Kidney (tissue), 14 donors: ENCODE results near the gene ALPK1. TPM values are rescaled to one million over a fixed set of nuclear protein-coding genes. Genes with fewer than 3 reads are reported as not detected.

Experiments used
- DNase-seq, 5 donors: peaks; one replicate each; pipeline ENCODE4 v3.0.0-alpha.2; 2013 to 2020
- FAIRE-seq: peaks from 2 replicates; lab custom pipeline; 2012; peaks lifted over from hg19 to GRCh38; lab: Jason Lieb, UNC
- H3K27ac ChIP-seq, 2 donors: one replicate each; pipeline ENCODE4 v1.7.0; 2013; ENCODE audit warnings: low read depth in 2 of 2, low read length in 2 of 2, inconsistent platforms in 1 of 2
- H3K27me3 ChIP-seq: one replicate; pipeline ENCODE4 v1.7.1; 2013; ENCODE audit warnings: low read length, inconsistent platforms; ENCODE audit not compliant: control insufficient read depth, insufficient read depth
- H3K36me3 ChIP-seq, 3 donors: one replicate each; pipeline versions ENCODE4 v1.7.0 to v1.7.1; 2013; ENCODE audit warnings: low read length in 3 of 3, control low read depth in 1 of 3, inconsistent platforms in 1 of 3; ENCODE audit not compliant: insufficient read depth in 3 of 3, control insufficient read depth in 2 of 3
- H3K4me1 ChIP-seq, 3 donors: one replicate each; pipeline versions ENCODE4 v1.7.0 to v1.7.1; 2013; ENCODE audit warnings: low read length in 3 of 3, inconsistent platforms in 1 of 3, low read depth in 1 of 3; ENCODE audit not compliant: control insufficient read depth in 2 of 3, insufficient read depth in 2 of 3
- H3K4me3 ChIP-seq, 3 donors: one replicate each; pipeline versions ENCODE4 v1.7.0 to v1.8.1; 2013; ENCODE audit warnings: low read length in 3 of 3, control low read depth in 1 of 3, inconsistent platforms in 1 of 3
- H3K9ac ChIP-seq, 3 donors: one replicate each; pipeline versions ENCODE4 v1.7.0 to v1.7.1; 2013; ENCODE audit warnings: low read length in 3 of 3, control low read depth in 1 of 3, inconsistent platforms in 1 of 3
- H3K9me3 ChIP-seq, 3 donors: one replicate each; pipeline versions ENCODE4 v1.7.0 to v1.7.1; 2013; ENCODE audit warnings: low read length in 3 of 3, control low read depth in 1 of 3, inconsistent platforms in 1 of 3; ENCODE audit not compliant: control insufficient read depth in 2 of 3, insufficient read depth in 1 of 3
- CTCF ChIP-seq: IDR thresholded peaks from 3 replicates; pipeline ENCODE4 v1.5.1; 2012; ENCODE audit warnings: mild to moderate bottlenecking, moderate library complexity, borderline replicate concordance; ENCODE audit not compliant: insufficient read depth; ENCODE audit errors: extremely low read depth
- intact Hi-C: fragments of 100-400 bp; cut with DNase I; formaldehyde crosslinking; loops from one replicate; pipeline ENCODE4 v1.11.1; 2022
- polyA plus RNA-seq: library from polyadenylated mRNA; stranded (reverse); fragments of 350-450 nt; fragmentation: Illumina TruSeq; extraction: RNeasy Lipid Tissue Mini Kit (QIAGEN cat#74804); gene quantifications from one replicate; pipeline ENCODE4 v1.2.3, GENCODE V29; 2014; ENCODE audit warnings: low read depth, low replicate concordance; ENCODE audit not compliant: insufficient read depth
- total RNA-seq: library from RNA; stranded (reverse); fragmentation: NEBNext Ultra II Directional; extraction: Animal tissue kit (Norgen Biotek cat#: 25700); gene quantifications from one replicate; pipeline ENCODE4 v1.2.1, GENCODE V29; 2021
- donor health status: control.
- donor health status: control.
- donor health status: control.
- donor health status: control.
- donor health status: control.
- donor health status: DM: yes; HTN: yes; CAD: no.
- donor health status: Normal renal cell carcinoma (clear cell type).

ALPK1 gene
- total and polyA plus RNA-seq, 2 donors from 2014 or later = 5.9 to 33.5 TPM

GRCh38 chr4:112282860-112283667 lies 14.1 kb upstream of the ALPK1 start:
- no peak for FAIRE-seq

GRCh38 chr4:112284166-112284565 lies 13.0 kb upstream of the ALPK1 start:
- peak in 3 of 5 donors; percentile 10 to 21 (median 17) for DNase-seq
- H3K27me3 ChIP-seq = no peaks in the 10 kb centered on the region
- peak overlapping the region; percentile 23 to 93 (median 90) for H3K4me3 ChIP-seq
- peak overlapping the region in 1 of 3 donors; percentile 72 for H3K9ac ChIP-seq
- intact Hi-C loops = no loop called here
- peaks cover 0 to 4% (median 0%) of the 10 kb centered on the region in 3 donors for H3K4me1 ChIP-seq
- H3K27ac ChIP-seq = no peak overlapping the region
- H3K9me3 ChIP-seq = no peaks in the 10 kb centered on the region
- no peak for TF ChIP-seq CTCF
- no peaks in the 10 kb centered on the region for H3K36me3 ChIP-seq
- FAIRE-seq = no peak

More at GRCh38 chr4:112282860-112283667, 14.1 kb upstream of the ALPK1 start:
- H3K36me3 ChIP-seq = no peaks in the 10 kb centered on the region
- no peak overlapping the region for H3K27ac ChIP-seq
- H3K4me1 ChIP-seq = peaks cover 0 to 4% (median 0%) of the 10 kb centered on the region in 3 donors
- intact Hi-C loops = no loop called here
- H3K9ac ChIP-seq = no peak overlapping the region
- no peaks in the 10 kb centered on the region for H3K9me3 ChIP-seq
- TF ChIP-seq CTCF = no peak
- no peak for DNase-seq
- H3K4me3 ChIP-seq = no peak overlapping the region
- no peaks in the 10 kb centered on the region for H3K27me3 ChIP-seq

GRCh38 chr4:112284662-112285411 lies 12.3 kb upstream of the ALPK1 start:
- peak overlapping the region; percentile 77 to 93 (median 90) for H3K4me3 ChIP-seq
- TF ChIP-seq CTCF = no peak
- H3K4me1 ChIP-seq = peaks cover 0 to 4% (median 0%) of the 10 kb centered on the region in 3 donors
- H3K9ac ChIP-seq = peak overlapping the region; percentile 26 to 72 (median 69)
- intact Hi-C loops = no loop called here
- DNase-seq (peak; percentile 58 to 75 (median 66)), FAIRE-seq (no peak)
- no peaks in the 10 kb centered on the region for H3K36me3 ChIP-seq
- no peaks in the 10 kb centered on the region for H3K9me3 ChIP-seq
- H3K27ac ChIP-seq = peak overlapping the region; percentile 41 to 51
- no peaks in the 10 kb centered on the region for H3K27me3 ChIP-seq
